ENCODE results near the gene C11orf21.
"Not testable (repeated sequence)": the region's sequence is repeated elsewhere in the genome, so short reads cannot be mapped to it uniquely, and the experiment has no call there.

Gene C11orf21

GRCh38 chr11:2301631-2302305, at the start of gene C11orf21, which contains the start of gene TSPAN32:
Gene C11orf21 (minus strand): TSS chr11:2301918. CDS start chr11:2301808, 110 bp downstream.
Gene TSPAN32 (plus strand): TSS chr11:2302013. CDS start chr11:2302150, 137 bp downstream.
- peak; percentile 56 to 75 for DNase-seq

GRCh38 chr11:2348986-2349385, 47.3 kb upstream of the C11orf21 start:
- no peak for DNase-seq

- no peak for DNase-seq
These were observed 45.7 kb upstream of the C11orf21 start for GRCh38 chr11:2347308-2347830.

- DNase-seq, result no peak
These were observed 45.0 kb upstream of the C11orf21 start for GRCh38 chr11:2346586-2347307.

GRCh38 chr11:2346014-2346413, 44.3 kb upstream of the C11orf21 start:
- DNase-seq, result no peak

GRCh38 chr11:2345050-2345449, 43.3 kb upstream of the C11orf21 start:
- DNase-seq, result no peak

- DNase-seq, result no peak
These were observed 41.8 kb upstream of the C11orf21 start for GRCh38 chr11:2343502-2343901.

- no peak for DNase-seq
These were observed 41.3 kb upstream of the C11orf21 start for GRCh38 chr11:2342981-2343380.

GRCh38 chr11:2342557-2342956, 40.8 kb upstream of the C11orf21 start:
- no peak for DNase-seq

GRCh38 chr11:2338760-2339159, 37.0 kb upstream of the C11orf21 start:
- not testable (repeated sequence) for DNase-seq

- not testable (repeated sequence) for DNase-seq
These were observed 33.6 kb upstream of the C11orf21 start for GRCh38 chr11:2335286-2335685.

- DNase-seq, result not testable (repeated sequence)
These were observed 31.9 kb upstream of the C11orf21 start for GRCh38 chr11:2333486-2334205.

- not testable (repeated sequence) for DNase-seq
These were observed 30.9 kb upstream of the C11orf21 start for GRCh38 chr11:2332569-2332968.

GRCh38 chr11:2331404-2331803, 29.7 kb upstream of the C11orf21 start:
- no peak for DNase-seq

- DNase-seq, result no peak
These were observed 29.0 kb upstream of the C11orf21 start for GRCh38 chr11:2330696-2331095.

- DNase-seq, result no peak
These were observed 27.8 kb upstream of the C11orf21 start for GRCh38 chr11:2329551-2329950.

GRCh38 chr11:2328656-2329354, 27.1 kb upstream of the C11orf21 start:
- no peak for DNase-seq

- no peak for DNase-seq
These were observed 26.3 kb upstream of the C11orf21 start for GRCh38 chr11:2328021-2328420.

GRCh38 chr11:2327032-2327431, 25.3 kb upstream of the C11orf21 start:
- DNase-seq, result no peak

GRCh38 chr11:2325719-2326118, 24.0 kb upstream of the C11orf21 start:
- no peak for DNase-seq

GRCh38 chr11:2325123-2325522, 23.4 kb upstream of the C11orf21 start:
- no peak for DNase-seq

- no peak for DNase-seq
These were observed 19.6 kb upstream of the C11orf21 start for GRCh38 chr11:2321311-2321683.

Measured in Kasumi-1 (cell line).